SK-N-SH treated with all-trans-retinoic acid at 6 μM for 48 hours (cell line): ENCODE data around the gene HCFC1.

Source experiments
- ATAC-seq: fragments of 200-7000 bp; cut with Tn5 transposase; 3 replicates; pipeline ENCODE4 v1.9.1; 2020; ENCODE audit warnings: mild to moderate bottlenecking, moderate library complexity
- ARNTL ChIP-seq: fragments of 450-650 bp; formaldehyde crosslinking; IDR thresholded peaks from 2 replicates; pipeline ENCODE4 v1.5.0; 2020; ENCODE audit warnings: low read depth, mild to moderate bottlenecking, moderate library complexity, borderline replicate concordance
- BACH2 ChIP-seq: fragments of 250-450 bp; sonication (Bioruptor Pico); IDR thresholded peaks from 2 replicates; pipeline ENCODE4 v1.9.0; 2021; ENCODE audit warnings: mild to moderate bottlenecking, borderline replicate concordance
- CSDC2 ChIP-seq: fragments of 250-450 bp; sonication (Bioruptor Pico); IDR thresholded peaks from 2 replicates; pipeline ENCODE4 v1.5.0; 2020; ENCODE audit warnings: mild to moderate bottlenecking, moderate library complexity
- CSRNP3 ChIP-seq: fragments of 250-450 bp; sonication (Bioruptor Pico); IDR thresholded peaks from 2 replicates; pipeline ENCODE4 v1.5.1; 2021; ENCODE audit warnings: mild to moderate bottlenecking, moderate library complexity
- ESRRG ChIP-seq: fragments of 250-450 bp; sonication (Bioruptor Pico); IDR thresholded peaks from 2 replicates; pipeline ENCODE4 v1.6.1; 2021; ENCODE audit warnings: mild to moderate bottlenecking
- GLIS3 ChIP-seq: fragments of 250-450 bp; sonication (Bioruptor Pico); IDR thresholded peaks from 2 replicates; pipeline ENCODE4 v1.5.0; 2020; ENCODE audit warnings: mild to moderate bottlenecking, moderate library complexity
- OSR1 ChIP-seq: fragments of 250-450 bp; sonication (Bioruptor Pico); IDR thresholded peaks from 2 replicates; pipeline ENCODE4 v1.8.0; 2022; ENCODE audit warnings: moderate library complexity, mild to moderate bottlenecking, inconsistent platforms
- PATZ1 ChIP-seq: fragments of 250-450 bp; sonication (Bioruptor Pico); IDR thresholded peaks from 2 replicates; pipeline ENCODE4 v1.8.0; 2020; ENCODE audit warnings: mild to moderate bottlenecking, moderate library complexity, borderline replicate concordance
- POU6F1 ChIP-seq: fragments of 250-450 bp; sonication (Bioruptor Pico); IDR thresholded peaks from 2 replicates; pipeline ENCODE4 v1.8.0; 2021; ENCODE audit warnings: low read depth, mild to moderate bottlenecking, moderate library complexity, borderline replicate concordance
- PPARA ChIP-seq: fragments of 250-450 bp; sonication (Bioruptor Pico); IDR thresholded peaks from 2 replicates; pipeline ENCODE4 v1.5.0; 2020; ENCODE audit warnings: mild to moderate bottlenecking, borderline replicate concordance
- SNAI2 ChIP-seq: fragments of 250-450 bp; sonication (Bioruptor Pico); IDR thresholded peaks from 2 replicates; pipeline ENCODE4 v1.5.0; 2020; ENCODE audit warnings: mild to moderate bottlenecking, moderate library complexity
- TOX ChIP-seq: fragments of 250-450 bp; sonication (Bioruptor Pico); IDR thresholded peaks from 2 replicates; pipeline ENCODE4 v1.8.0; 2021; ENCODE audit warnings: mild to moderate bottlenecking, moderate library complexity, borderline replicate concordance
- ZC3H10 ChIP-seq: fragments of 250-450 bp; sonication (Bioruptor Pico); IDR thresholded peaks from 2 replicates; pipeline ENCODE4 v1.5.1; 2021; ENCODE audit warnings: mild to moderate bottlenecking, moderate library complexity
- ZFP3 ChIP-seq: fragments of 250-450 bp; sonication (Bioruptor Pico); IDR thresholded peaks from 2 replicates; pipeline ENCODE4 v1.5.0; 2020; ENCODE audit warnings: mild to moderate bottlenecking, moderate library complexity
- ZFP30 ChIP-seq: fragments of 450-650 bp; formaldehyde crosslinking; IDR thresholded peaks from 2 replicates; pipeline ENCODE4 v1.5.0; 2022; ENCODE audit warnings: mild to moderate bottlenecking, moderate library complexity
- ZNF565 ChIP-seq: fragments of 450-650 bp; formaldehyde crosslinking; conservative IDR thresholded peaks from 2 replicates; pipeline ENCODE4 v1.5.0; 2020; ENCODE audit warnings: low read depth, mild to moderate bottlenecking, moderate library complexity
- ZNF70 ChIP-seq: fragments of 450-650 bp; formaldehyde crosslinking; IDR thresholded peaks from 2 replicates; pipeline ENCODE4 v1.5.0; 2020; ENCODE audit warnings: mild to moderate bottlenecking, moderate library complexity
- ZNF8 ChIP-seq: fragments of 450-650 bp; formaldehyde crosslinking; IDR thresholded peaks from 2 replicates; pipeline ENCODE4 v1.5.0; 2020; ENCODE audit warnings: mild to moderate bottlenecking, moderate library complexity
- TF ChIP-seq, protein P1 (sequence below): fragments of 250-450 bp; sonication (Bioruptor Pico); IDR thresholded peaks from 2 replicates; pipeline ENCODE4 v1.5.0; 2020; ENCODE audit warnings: mild to moderate bottlenecking, moderate library complexity

The HCFC1 gene

DNA sequence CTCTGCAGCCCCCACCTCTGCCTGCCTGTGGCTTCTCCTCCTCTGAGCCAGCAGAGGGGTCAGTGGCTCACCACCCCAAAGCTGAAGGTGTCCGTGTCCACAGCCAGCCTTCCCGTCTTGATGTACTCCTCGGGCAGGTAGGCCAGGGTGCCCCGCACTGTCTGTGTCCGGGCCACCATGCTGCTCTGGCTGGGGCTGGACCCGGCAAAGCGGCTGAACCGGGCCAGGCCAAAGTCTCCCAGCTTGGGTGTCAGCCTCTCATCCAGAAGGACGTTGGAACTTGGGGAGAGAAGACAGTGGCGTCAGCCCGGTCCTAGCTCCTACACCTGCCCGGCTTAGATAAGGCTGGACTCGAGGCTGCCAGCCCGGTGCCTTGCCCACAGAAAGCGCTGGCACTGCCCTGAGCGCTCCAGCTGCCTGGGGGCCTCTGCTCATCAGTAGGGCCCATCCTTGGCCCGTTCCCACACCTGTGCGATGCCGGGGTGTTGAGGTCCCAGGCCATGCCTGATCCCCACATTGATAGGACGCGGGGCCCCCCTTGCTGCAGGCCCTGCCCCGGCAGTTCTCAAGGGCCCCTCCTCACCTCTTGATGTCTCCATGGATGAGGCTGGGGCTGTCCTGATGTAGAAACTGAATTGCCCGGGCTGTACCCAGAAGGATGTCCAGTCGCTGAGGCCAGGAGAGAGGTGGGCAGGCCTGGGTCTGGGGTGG lies 44.9 kb upstream of the HCFC1 start (continued):
- TF ChIP-seq CSRNP3 (no peak), ARNTL (CRISPR knock-in tag) (no peak), ZNF565 (CRISPR knock-in tag) (no peak)
- TF ChIP-seq, protein P1, sequence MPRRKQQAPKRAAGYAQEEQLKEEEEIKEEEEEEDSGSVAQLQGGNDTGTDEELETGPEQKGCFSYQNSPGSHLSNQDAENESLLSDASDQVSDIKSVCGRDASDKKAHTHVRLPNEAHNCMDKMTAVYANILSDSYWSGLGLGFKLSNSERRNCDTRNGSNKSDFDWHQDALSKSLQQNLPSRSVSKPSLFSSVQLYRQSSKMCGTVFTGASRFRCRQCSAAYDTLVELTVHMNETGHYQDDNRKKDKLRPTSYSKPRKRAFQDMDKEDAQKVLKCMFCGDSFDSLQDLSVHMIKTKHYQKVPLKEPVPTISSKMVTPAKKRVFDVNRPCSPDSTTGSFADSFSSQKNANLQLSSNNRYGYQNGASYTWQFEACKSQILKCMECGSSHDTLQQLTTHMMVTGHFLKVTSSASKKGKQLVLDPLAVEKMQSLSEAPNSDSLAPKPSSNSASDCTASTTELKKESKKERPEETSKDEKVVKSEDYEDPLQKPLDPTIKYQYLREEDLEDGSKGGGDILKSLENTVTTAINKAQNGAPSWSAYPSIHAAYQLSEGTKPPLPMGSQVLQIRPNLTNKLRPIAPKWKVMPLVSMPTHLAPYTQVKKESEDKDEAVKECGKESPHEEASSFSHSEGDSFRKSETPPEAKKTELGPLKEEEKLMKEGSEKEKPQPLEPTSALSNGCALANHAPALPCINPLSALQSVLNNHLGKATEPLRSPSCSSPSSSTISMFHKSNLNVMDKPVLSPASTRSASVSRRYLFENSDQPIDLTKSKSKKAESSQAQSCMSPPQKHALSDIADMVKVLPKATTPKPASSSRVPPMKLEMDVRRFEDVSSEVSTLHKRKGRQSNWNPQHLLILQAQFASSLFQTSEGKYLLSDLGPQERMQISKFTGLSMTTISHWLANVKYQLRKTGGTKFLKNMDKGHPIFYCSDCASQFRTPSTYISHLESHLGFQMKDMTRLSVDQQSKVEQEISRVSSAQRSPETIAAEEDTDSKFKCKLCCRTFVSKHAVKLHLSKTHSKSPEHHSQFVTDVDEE (CRISPR knock-in tag): no peak

DNA sequence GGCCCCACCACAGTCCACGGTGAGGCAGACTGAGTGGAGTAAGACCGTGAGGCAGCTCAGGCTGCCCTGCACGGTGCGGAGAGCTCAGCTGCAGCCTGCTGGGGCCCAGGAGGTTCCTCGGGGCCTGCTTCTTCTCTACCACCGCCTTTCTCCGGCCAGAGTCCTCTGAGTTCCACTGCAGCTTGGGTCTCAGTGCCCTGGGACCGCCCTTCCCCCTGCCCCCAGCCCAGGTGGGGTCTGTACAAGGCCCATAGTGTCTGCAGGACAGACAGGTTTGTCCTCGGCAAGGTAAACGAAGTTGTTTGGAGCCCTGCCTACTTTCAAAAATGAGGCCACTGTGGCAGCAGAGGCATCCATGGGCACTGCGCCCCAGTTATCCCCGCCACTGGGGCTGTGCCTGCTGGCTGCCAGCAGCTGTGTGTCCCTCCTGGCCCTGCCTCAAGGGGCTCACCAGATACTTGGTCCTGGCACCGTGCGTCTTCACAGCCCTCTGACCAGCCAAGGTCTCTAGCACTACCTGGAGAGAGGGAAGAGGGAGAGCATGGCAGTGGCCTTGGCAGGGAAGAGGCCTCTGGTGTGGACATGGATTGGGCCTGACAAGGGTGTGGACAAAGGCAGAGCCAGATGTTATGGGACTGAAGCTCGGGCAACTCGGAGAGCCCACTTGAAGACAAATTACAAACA lies 44.1 kb upstream of the HCFC1 start:
- TF ChIP-seq ZFP30: no peak
- TF ChIP-seq POU6F1 (CRISPR knock-in tag): no peak
- no peak for TF ChIP-seq BACH2 (CRISPR knock-in tag)
- no peak for TF ChIP-seq CSDC2 (CRISPR knock-in tag)
- no peak for TF ChIP-seq TOX (CRISPR knock-in tag)
- TF ChIP-seq ZC3H10 (CRISPR knock-in tag): no peak
- TF ChIP-seq OSR1: no peak
- ATAC-seq: no peak

GRCh38 chrX:154014429-154015380 lies 43.1 kb upstream of the HCFC1 start:
- ATAC-seq: no peak
- TF ChIP-seq ZFP30 (no peak), POU6F1 (CRISPR knock-in tag) (no peak), CSDC2 (CRISPR knock-in tag) (no peak), PATZ1 (CRISPR knock-in tag) (no peak), CSRNP3 (no peak), ZNF8 (no peak), ZC3H10 (CRISPR knock-in tag) (no peak), ESRRG (CRISPR knock-in tag) (no peak), SNAI2 (CRISPR knock-in tag) (no peak), PPARA (CRISPR knock-in tag) (no peak), OSR1 (no peak), GLIS3 (CRISPR knock-in tag) (no peak), ZFP3 (CRISPR knock-in tag) (no peak), ZNF565 (CRISPR knock-in tag) (no peak), ZNF70 (CRISPR knock-in tag) (no peak)
- TF ChIP-seq, protein P1 (CRISPR knock-in tag): no peak
